Body of pancreas (tissue), 4 donors: Measurements from ENCODE around the gene PGS1.

Experiments used
- POLR2A ChIP-seq, 3 donors: fragments of 450-650 bp; IDR thresholded peaks; one replicate each; pipeline ENCODE4 v1.6.1; 2016; ENCODE audit warnings: antibody characterized with exemption in 3 of 3, mild to moderate bottlenecking in 2 of 3
- TF ChIP-seq, protein P1 (sequence below), 7 experiments: fragments of 450-650 bp in 4 of 7; fragments of 200-600 bp in 3 of 7; sonication (generic) in 3 of 7; IDR thresholded peaks; one replicate each; pipeline ENCODE4 v1.5.1; 2016 to 2019; ENCODE audit warnings: antibody characterized with exemption in 7 of 7

DNA sequence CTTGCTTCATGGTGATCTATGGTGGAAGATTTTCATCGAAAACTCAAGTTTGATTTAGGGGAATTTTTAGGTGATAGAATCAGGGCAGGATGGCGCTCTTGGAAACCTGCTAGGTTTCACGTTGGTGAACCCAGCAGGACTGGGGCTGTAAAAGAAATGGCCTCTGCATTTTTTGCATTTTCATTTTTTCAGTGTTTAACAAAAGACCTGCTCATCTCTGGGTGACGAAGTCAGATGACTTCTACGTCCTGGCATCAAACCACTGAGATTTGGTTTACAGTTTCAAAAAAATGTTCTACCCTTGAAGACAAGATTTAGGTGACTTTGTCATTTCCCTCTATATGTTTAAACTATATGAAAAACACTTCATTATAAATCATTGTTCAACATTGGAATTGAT is 1.9 kb downstream of the PGS1 start:
- TF ChIP-seq, protein P1, sequence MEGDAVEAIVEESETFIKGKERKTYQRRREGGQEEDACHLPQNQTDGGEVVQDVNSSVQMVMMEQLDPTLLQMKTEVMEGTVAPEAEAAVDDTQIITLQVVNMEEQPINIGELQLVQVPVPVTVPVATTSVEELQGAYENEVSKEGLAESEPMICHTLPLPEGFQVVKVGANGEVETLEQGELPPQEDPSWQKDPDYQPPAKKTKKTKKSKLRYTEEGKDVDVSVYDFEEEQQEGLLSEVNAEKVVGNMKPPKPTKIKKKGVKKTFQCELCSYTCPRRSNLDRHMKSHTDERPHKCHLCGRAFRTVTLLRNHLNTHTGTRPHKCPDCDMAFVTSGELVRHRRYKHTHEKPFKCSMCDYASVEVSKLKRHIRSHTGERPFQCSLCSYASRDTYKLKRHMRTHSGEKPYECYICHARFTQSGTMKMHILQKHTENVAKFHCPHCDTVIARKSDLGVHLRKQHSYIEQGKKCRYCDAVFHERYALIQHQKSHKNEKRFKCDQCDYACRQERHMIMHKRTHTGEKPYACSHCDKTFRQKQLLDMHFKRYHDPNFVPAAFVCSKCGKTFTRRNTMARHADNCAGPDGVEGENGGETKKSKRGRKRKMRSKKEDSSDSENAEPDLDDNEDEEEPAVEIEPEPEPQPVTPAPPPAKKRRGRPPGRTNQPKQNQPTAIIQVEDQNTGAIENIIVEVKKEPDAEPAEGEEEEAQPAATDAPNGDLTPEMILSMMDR (IDR thresholded peaks at IDR 0.05) = no peak
- no peak for TF ChIP-seq POLR2A (IDR thresholded peaks at IDR 0.05)
